SKM-1 treated with dmso at 0.1 percent for 144 hours (cell line): ENCODE results near the gene MSTN.

Source experiments
- DNase-seq: peaks from one replicate; lab custom pipeline; 2025; ENCODE audit not compliant: unreplicated experiment; lab: John Stamatoyannopoulos, UW

Gene MSTN

GRCh38 chr2:190062601-190063000 lies at the start of gene MSTN:
MSTN (minus strand) TSS chr2:190062729; CDS start chr2:190062596, 133 bp downstream.
- DNase-seq, result no peak

DNA sequence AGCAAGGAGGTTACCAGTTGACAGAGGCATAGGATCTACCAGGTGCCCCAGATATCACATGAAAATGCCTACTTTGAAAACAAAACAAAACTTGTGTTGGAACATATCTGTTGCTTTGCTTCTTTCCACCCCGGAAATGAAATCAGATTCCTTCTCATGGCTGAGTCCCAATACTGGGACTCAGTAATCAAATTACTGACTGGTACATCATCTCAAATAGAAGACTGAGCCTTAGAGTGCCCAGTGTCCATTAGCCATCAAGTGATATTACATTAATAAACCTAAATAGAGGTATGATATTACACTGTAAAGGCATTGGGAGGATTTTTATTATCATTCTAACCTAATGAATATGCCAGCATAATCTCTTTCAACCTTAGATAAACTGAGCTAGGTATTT lies 48.6 kb upstream of the MSTN start:
- no peak for DNase-seq

GRCh38 chr2:190110699-190111098 lies 48.2 kb upstream of the MSTN start:
- no peak for DNase-seq

DNA sequence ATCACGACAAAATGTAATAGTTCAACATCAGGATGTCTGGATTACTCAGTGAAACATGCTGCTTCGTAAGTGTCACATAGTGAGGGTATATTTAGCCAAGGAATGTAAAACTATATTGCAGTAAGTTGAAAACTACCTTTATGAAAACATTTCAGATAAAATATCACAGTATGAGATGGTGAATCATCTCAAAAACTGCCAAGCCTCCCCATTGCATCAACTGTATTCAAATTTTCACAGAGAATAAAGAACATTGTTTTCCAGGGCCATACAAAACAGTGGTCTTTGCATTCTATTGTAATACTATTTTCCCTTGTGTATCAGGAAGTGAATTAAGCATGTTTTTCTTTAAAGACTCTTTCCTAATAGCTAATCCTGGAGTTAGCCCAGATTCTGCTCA lies 47.6 kb upstream of the MSTN start:
- DNase-seq, result no peak

GRCh38 chr2:190107409-190107808 lies 44.9 kb upstream of the MSTN start:
- DNase-seq, result no peak

GRCh38 chr2:190106783-190107182 lies 44.3 kb upstream of the MSTN start:
- no peak for DNase-seq

DNA sequence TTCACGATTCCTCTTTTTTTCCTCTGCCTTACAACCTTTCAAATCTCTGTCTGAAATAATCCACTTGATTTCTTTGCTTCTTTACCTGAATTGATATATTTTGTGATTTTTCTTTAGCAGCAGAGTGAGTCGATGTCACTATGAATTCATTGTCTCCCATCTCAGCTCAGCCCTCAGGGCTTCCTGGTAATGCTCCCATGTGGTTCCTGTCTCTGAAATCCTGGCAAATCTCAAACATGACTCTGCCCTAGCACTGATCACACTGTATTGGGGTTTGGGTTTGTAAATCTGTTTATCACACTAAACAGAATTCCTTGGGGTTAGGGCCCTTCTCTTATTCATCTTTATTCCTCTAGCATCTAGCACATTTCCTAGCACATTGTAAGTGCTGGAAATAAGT lies 43.0 kb upstream of the MSTN start:
- DNase-seq, result no peak

DNA sequence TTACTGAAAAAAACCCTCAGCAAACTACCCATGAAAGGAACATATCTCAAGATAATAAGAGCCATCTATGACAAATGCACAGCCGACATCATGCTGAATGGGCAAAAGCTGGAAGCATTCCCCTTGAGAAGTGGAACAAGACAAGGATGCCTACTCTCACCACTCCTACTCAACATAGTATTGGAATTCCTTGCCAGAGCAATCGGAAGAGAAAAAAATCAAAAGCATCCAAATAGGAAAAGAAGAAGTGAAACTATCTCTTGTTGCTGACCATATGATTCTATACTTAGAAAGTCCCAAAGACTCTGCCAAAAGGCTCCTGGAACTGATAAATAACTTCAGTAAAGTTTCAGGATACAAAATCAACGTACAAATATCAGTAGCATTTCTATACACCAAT lies 40.6 kb upstream of the MSTN start:
- DNase-seq, result no peak

DNA sequence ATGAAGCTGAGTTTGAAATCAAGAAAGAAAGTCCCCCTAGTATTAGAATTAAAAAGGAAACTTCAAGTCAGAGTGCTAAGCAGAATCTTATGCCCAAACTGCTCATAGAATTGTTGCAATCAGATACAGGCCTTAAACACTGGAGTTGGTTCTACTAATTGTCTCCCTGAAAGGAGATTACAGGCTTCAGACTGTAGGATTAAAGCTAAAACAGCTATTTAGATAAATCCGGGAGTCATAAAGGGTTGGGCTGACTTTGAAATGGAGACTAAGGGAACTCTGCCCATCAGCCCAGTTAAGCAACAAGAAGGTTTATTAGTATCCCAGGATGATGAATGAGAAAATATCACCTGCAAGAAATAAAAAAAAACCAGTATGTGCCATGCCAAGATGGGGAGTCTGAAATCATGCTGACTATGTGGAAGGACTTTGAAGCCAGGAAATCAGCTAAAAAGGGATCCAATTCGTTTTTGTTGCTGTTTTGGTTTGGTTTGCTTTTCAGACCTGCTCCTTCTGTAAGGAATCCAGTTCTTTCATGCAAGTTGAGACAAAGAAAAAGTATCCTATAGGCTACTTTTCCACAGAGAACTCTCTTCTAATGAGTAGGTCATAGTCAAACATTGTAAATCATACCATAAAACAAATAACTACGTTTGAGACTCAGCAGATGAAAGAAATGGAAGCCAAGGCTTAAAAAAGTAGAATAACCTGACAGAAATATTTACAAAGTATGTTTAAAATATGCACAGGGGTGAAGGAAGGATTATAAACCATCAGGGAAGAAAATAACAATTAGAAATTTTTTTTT lies 37.6 kb upstream of the MSTN start:
- no peak for DNase-seq

- no peak for DNase-seq
Observed at GRCh38 chr2:190098851-190099250, 36.3 kb upstream of the MSTN start.

DNA sequence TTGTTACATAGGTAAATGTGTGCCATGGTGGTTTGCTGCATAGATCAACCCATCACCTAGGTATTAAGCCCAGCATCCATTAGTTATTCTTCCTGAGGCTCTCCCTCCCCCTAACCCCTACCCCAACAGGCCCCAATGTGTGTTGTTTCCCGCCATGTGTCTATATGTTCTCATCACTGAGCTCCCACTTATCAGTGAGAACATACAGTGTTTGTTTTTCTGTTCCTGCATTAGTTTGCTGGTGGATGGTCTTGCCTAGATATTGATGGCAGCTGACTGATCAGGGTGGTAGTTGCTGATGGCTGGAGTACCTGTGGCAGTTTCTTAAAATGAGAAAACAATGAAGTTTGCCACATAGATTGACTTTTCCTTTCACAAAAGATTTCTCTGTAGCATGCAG lies 34.6 kb upstream of the MSTN start:
- no peak for DNase-seq

GRCh38 chr2:190094316-190094871 lies 31.9 kb upstream of the MSTN start:
- no peak for DNase-seq

GRCh38 chr2:190093793-190094192 lies 31.3 kb upstream of the MSTN start:
- no peak for DNase-seq

- no peak for DNase-seq
Observed at GRCh38 chr2:190090148-190090547, 27.6 kb upstream of the MSTN start.

DNA sequence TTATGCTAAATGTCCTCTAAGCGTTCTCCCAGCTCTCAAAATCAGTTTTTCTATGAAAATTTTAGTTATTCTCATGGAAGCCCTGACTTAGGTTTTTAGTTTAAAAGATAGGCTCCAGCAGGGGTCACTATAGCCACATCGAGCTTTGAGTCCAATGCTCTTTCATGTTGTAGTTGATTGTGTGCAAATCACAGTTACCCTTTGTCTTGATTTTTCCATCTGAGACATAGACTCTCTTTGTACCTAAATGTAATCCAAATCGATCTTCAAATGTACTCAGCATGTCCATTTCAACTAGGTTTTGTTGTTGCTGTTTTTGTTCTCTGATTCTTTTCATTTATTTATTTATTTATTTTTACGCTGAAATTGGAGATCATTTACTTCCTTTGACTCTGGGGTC lies 26.4 kb upstream of the MSTN start:
- peak; percentile 35 for DNase-seq

DNA sequence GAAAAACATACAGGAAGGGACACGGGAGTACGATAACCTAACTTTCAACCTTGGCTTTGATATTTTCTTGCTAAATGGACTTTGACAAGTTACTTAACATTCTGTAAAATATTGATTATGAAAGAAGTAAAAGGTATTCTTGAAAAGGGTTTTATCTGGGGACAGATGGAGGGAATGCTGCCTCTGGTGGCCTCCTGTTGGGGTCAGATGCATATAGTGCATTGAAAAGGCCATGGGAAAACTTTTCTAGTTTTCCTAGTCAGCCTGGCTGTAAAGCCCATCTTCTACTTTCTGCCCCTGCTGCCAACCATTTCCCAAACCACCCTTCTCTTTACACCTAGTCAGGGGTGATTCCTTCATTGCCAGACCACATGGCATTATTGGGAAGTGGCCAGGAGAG lies 22.2 kb upstream of the MSTN start:
- DNase-seq, result no peak

GRCh38 chr2:190082118-190082517 lies 19.6 kb upstream of the MSTN start:
- no peak for DNase-seq

- DNase-seq, result no peak
Observed at GRCh38 chr2:190080527-190081049, 18.1 kb upstream of the MSTN start.

DNA sequence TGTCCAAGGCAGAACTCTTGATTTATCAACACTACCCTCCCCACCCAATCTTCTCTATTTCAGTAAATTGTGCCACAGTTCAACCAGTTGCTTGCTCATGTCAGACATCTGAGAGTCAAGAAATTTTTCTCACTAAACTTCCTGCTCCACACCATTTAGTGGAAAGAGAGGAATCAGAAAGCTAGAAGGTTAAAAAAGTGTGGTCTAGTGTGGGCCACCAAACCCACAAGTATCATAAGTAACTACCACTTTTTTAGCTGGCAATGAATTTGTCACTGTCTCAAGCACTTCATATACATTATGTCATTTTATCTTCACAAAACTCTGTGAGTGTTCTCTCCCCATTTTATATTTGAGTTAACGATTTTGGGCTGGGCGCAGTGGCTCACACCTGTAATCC lies 16.6 kb upstream of the MSTN start:
- DNase-seq, result no peak

GRCh38 chr2:190075623-190076022 lies 13.1 kb upstream of the MSTN start:
- DNase-seq, result no peak

GRCh38 chr2:190069936-190070696 lies 7.6 kb upstream of the MSTN start:
- peak; percentile 36 for DNase-seq

DNA sequence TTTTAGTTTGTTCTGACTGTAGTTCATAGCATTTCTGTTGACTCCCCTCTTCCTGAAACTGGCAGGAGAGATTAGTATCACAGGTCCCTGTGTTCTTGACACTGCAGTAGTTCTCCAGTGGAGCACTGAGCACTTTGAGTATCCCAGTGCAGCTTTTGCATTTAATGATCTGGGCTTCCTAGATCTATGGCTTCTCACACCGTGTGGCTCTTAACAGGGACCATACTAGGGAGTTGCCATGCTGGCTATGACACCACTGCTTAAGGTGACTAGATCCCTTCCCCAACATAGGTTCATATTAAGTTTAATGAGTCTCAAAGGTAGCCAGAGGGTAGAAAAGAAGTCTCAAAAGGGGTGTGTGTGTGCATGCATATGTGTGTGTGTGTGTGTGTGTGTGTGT lies 6.2 kb upstream of the MSTN start:
- DNase-seq, result no peak
